NOMO-1 treated with dmso at 0.1 percent for 144 hours (cell line): ENCODE data around the gene SCN5A.

Experiments used
- DNase-seq: peaks from one replicate; lab custom pipeline; 2025; ENCODE audit not compliant: unreplicated experiment; lab: John Stamatoyannopoulos, UW

SCN5A gene

GRCh38 chr3:38511546-38511945 is 137.9 kb downstream of the SCN5A start:
- DNase-seq, result no peak

GRCh38 chr3:38510631-38511030 is 138.9 kb downstream of the SCN5A start:
- no peak for DNase-seq

GRCh38 chr3:38509732-38510131 is 139.8 kb downstream of the SCN5A start:
- DNase-seq, result no peak

GRCh38 chr3:38507120-38507519 is 142.4 kb downstream of the SCN5A start:
- no peak for DNase-seq

GRCh38 chr3:38500688-38501417 is 148.6 kb downstream of the SCN5A start:
- DNase-seq, result no peak
